Spinal cord (tissue), 10 donors: ENCODE measurements around the gene PCDH9. TPM values are rescaled to one million over a fixed set of nuclear protein-coding genes. Genes with fewer than 3 reads are reported as not detected.
A peak's percentile ranks its signal among the peaks of the same experiment; 100 is the strongest.

Experiments
- DNase-seq, 6 donors: peaks; one replicate each; pipeline versions ENCODE4 v3.0.0 to v3.0.0-alpha.2; 2013 to 2015; ENCODE audit warnings: low spot score in 6 of 6, low read depth in 4 of 6
- H3K27ac ChIP-seq: one replicate; pipeline ENCODE4 v1.5.1; 2013; ENCODE audit warnings: low read depth, low read length, control low read depth
- H3K27me3 ChIP-seq: one replicate; pipeline ENCODE4 v1.6.1; 2013; ENCODE audit warnings: low read length; ENCODE audit not compliant: control insufficient read depth, insufficient read depth
- H3K36me3 ChIP-seq: one replicate; pipeline ENCODE4 v1.6.1; 2013; ENCODE audit warnings: low read length; ENCODE audit not compliant: control insufficient read depth, insufficient read depth
- H3K4me1 ChIP-seq: one replicate; pipeline ENCODE4 v1.6.1; 2013; ENCODE audit warnings: low read length; ENCODE audit not compliant: control insufficient read depth, insufficient read depth
- H3K4me3 ChIP-seq: one replicate; pipeline ENCODE4 v1.5.1; 2013; ENCODE audit warnings: low read depth, low read length, control low read depth
- H3K9me3 ChIP-seq: one replicate; pipeline ENCODE4 v1.6.1; 2013; ENCODE audit warnings: low read length; ENCODE audit not compliant: control insufficient read depth, insufficient read depth
- WGBS: methylation state at CpG from one replicate; pipeline ENCODE4 v1.1.5; 2013; ENCODE audit warnings: missing lambda C conversion rate; ENCODE audit not compliant: insufficient coverage; 5-methylcytosine and 5-hydroxymethylcytosine counted together
- polyA plus RNA-seq, 2 donors: library from polyadenylated mRNA; unstranded; fragments of 120-200 nt; gene quantifications; one replicate each; pipeline ENCODE4 v1.2.1, GENCODE V29; 2013; ENCODE audit not compliant: insufficient read length in 2 of 2
- total RNA-seq, 2 donors: library from RNA; depleted of rRNA in 1 of 2; stranded (reverse); fragments of 120-200 nt in 1 of 2; fragments of >200 nt in 1 of 2; gene quantifications; one replicate each; pipeline versions ENCODE4 v1.2.3 to v1.2.4, GENCODE V29; 2013 to 2014
- donor health status: healthy.

PCDH9 gene
- total and polyA plus RNA-seq, 4 donors = 37.6 to 180 (median 60.7) TPM

- Histone ChIP-seq H3K27ac (no peak overlapping the region), H3K27me3 (no peaks in the 10 kb centered on the region), H3K9me3 (no peaks in the 10 kb centered on the region), H3K36me3 (no peaks in the 10 kb centered on the region), H3K4me3 (no peak overlapping the region), H3K4me1 (no peaks in the 10 kb centered on the region)
- no peak for DNase-seq
- no CpG with 5 or more reads among the region's 1 CpG for WGBS
Observed at GRCh38 chr13:67008075-67008668, 222.0 kb downstream of the PCDH9 start.

GRCh38 chr13:67004511-67004910 lies 225.6 kb downstream of the PCDH9 start:
- Histone ChIP-seq H3K36me3 (no peaks in the 10 kb centered on the region), H3K4me3 (no peak overlapping the region), H3K4me1 (no peaks in the 10 kb centered on the region), H3K27me3 (no peaks in the 10 kb centered on the region), H3K9me3 (no peaks in the 10 kb centered on the region), H3K27ac (no peak overlapping the region)
- WGBS = no CpG with 5 or more reads among the region's 1 CpG
- peak in 1 of 6 donors; percentile 68 for DNase-seq

- no peaks in the 10 kb centered on the region for H3K36me3 ChIP-seq
- no peaks in the 10 kb centered on the region for H3K9me3 ChIP-seq
- peak in 1 of 6 donors; percentile 58 for DNase-seq
- no peak overlapping the region for H3K4me3 ChIP-seq
- no peak overlapping the region for H3K27ac ChIP-seq
- no peaks in the 10 kb centered on the region for H3K27me3 ChIP-seq
- H3K4me1 ChIP-seq = no peaks in the 10 kb centered on the region
- 60% methylated on average over 1 of the region's 7 CpGs for WGBS
Observed at GRCh38 chr13:67003743-67004142, 226.4 kb downstream of the PCDH9 start.

GRCh38 chr13:67001363-67001762 lies 228.8 kb downstream of the PCDH9 start:
- Histone ChIP-seq H3K4me3 (no peak overlapping the region), H3K27ac (peak overlapping the region; percentile 53), H3K36me3 (no peaks in the 10 kb centered on the region), H3K4me1 (no peaks in the 10 kb centered on the region), H3K27me3 (no peaks in the 10 kb centered on the region), H3K9me3 (no peaks in the 10 kb centered on the region)
- 48% methylated on average over 3 of the region's 5 CpGs for WGBS
- peak in 3 of 6 donors; percentile 43 to 64 (median 53) for DNase-seq

- Histone ChIP-seq H3K36me3 (no peaks in the 10 kb centered on the region), H3K4me3 (no peak overlapping the region), H3K27me3 (no peaks in the 10 kb centered on the region), H3K4me1 (no peaks in the 10 kb centered on the region), H3K9me3 (no peaks in the 10 kb centered on the region), H3K27ac (no peak overlapping the region)
- WGBS = no CpG with 5 or more reads among the region's 1 CpG
- DNase-seq = no peak
Observed at GRCh38 chr13:66996503-66996902, 233.6 kb downstream of the PCDH9 start.

- WGBS = 26% methylated on average over 5 of the region's 5 CpGs
- H3K9me3 ChIP-seq = no peaks in the 10 kb centered on the region
- H3K36me3 ChIP-seq = no peaks in the 10 kb centered on the region
- no peaks in the 10 kb centered on the region for H3K4me1 ChIP-seq
- no peaks in the 10 kb centered on the region for H3K27me3 ChIP-seq
- H3K27ac ChIP-seq = peak overlapping the region; percentile 1
- peak in 3 of 6 donors; percentile 15 to 68 (median 23) for DNase-seq
- no peak overlapping the region for H3K4me3 ChIP-seq
Observed at GRCh38 chr13:66995203-66995611, 234.9 kb downstream of the PCDH9 start.

- no peaks in the 10 kb centered on the region for H3K27me3 ChIP-seq
- H3K9me3 ChIP-seq = no peaks in the 10 kb centered on the region
- no peak for DNase-seq
- H3K27ac ChIP-seq = peak overlapping the region; percentile 64
- WGBS = 58% methylated on average over 4 of the region's 9 CpGs
- no peak overlapping the region for H3K4me3 ChIP-seq
- H3K36me3 ChIP-seq = no peaks in the 10 kb centered on the region
- H3K4me1 ChIP-seq = no peaks in the 10 kb centered on the region
Observed at GRCh38 chr13:66994517-66995202, 235.5 kb downstream of the PCDH9 start.

GRCh38 chr13:66994097-66994496 lies 236.0 kb downstream of the PCDH9 start:
- Histone ChIP-seq H3K36me3 (no peaks in the 10 kb centered on the region), H3K4me1 (no peaks in the 10 kb centered on the region), H3K4me3 (peak overlapping the region; percentile 31), H3K27me3 (no peaks in the 10 kb centered on the region), H3K9me3 (no peaks in the 10 kb centered on the region), H3K27ac (peak overlapping the region; percentile 64)
- 5% methylated on average over 7 of the region's 13 CpGs for WGBS
- peak; percentile 70 to 94 (median 77) for DNase-seq

- Histone ChIP-seq H3K27ac (peak overlapping the region; percentile 27), H3K9me3 (no peaks in the 10 kb centered on the region), H3K27me3 (no peaks in the 10 kb centered on the region), H3K36me3 (no peaks in the 10 kb centered on the region), H3K4me1 (no peaks in the 10 kb centered on the region), H3K4me3 (no peak overlapping the region)
- DNase-seq = peak in 1 of 6 donors; percentile 25
- no CpG with 5 or more reads among the region's 2 CpGs for WGBS
Observed at GRCh38 chr13:66992719-66993118, 237.4 kb downstream of the PCDH9 start.

- no peaks in the 10 kb centered on the region for H3K4me1 ChIP-seq
- no peak overlapping the region for H3K4me3 ChIP-seq
- H3K27me3 ChIP-seq = no peaks in the 10 kb centered on the region
- H3K9me3 ChIP-seq = no peaks in the 10 kb centered on the region
- no peaks in the 10 kb centered on the region for H3K36me3 ChIP-seq
- peak overlapping the region; percentile 27 for H3K27ac ChIP-seq
- WGBS = 40% methylated on average over 1 of the region's 3 CpGs
- peak in 1 of 6 donors; percentile 34 for DNase-seq
Observed at GRCh38 chr13:66992183-66992582, 238.0 kb downstream of the PCDH9 start.
